Caco-2 (cell line): ENCODE measurements around the gene CYP11A1. TPM values are rescaled to one million over a fixed set of nuclear protein-coding genes. Genes with fewer than 3 reads are reported as not detected.

Experiments
- BruUV-seq: library from RNA; stranded (reverse); fragments of 400-500 nt; replicated peaks from 2 replicates; lab custom pipeline; 2021; lab: Mats Ljungman, UMichigan
- CTCF ChIA-PET: fragments of 300-600 bp; sonication (Branson Sonifier 250); formaldehyde crosslinking; loops from one replicate; lab custom pipeline; 2022; ENCODE audit warnings: antibody characterized with exemption; lab: Charles Lee
- POLR2A ChIA-PET: fragments of 300-600 bp; sonication (Branson Sonifier 250); formaldehyde crosslinking; loops from one replicate; lab custom pipeline; 2022; ENCODE audit warnings: antibody characterized with exemption; lab: Charles Lee
- DNase-seq, 2 experiments: peaks; one replicate each; pipeline versions ENCODE4 v3.0.0 to v3.0.0-alpha.2; 2020 to 2022
- H3K27me3 ChIP-seq: replicated peaks from 2 replicates; pipeline ENCODE4 v1.6.0; 2011; ENCODE audit warnings: low read length; ENCODE audit not compliant: control insufficient read depth, insufficient read depth
- H3K36me3 ChIP-seq: 2 replicates; pipeline ENCODE4 v1.5.1; 2011; ENCODE audit warnings: low read length; ENCODE audit not compliant: control insufficient read depth, insufficient read depth
- H3K4me1 ChIP-seq: fragments of 250-450 bp; sonication (Bioruptor Pico); 2 replicates; pipeline ENCODE4 v1.5.1; 2020; ENCODE audit warnings: mild to moderate bottlenecking
- H3K4me3 ChIP-seq: 2 replicates; pipeline ENCODE4 v1.5.1; 2011; ENCODE audit warnings: low read depth, mild to moderate bottlenecking, control low read depth, low read length
- H3K9me3 ChIP-seq: fragments of 250-450 bp; sonication (Bioruptor Pico); 2 replicates; pipeline ENCODE4 v1.5.1; 2020; ENCODE audit warnings: mild to moderate bottlenecking, moderate library complexity
- H3K27ac Mint-ChIP-seq: one replicate; pipeline ENCODE4 v1.8.0; 2022; ENCODE audit warnings: mixed read lengths; ENCODE audit not compliant: unreplicated experiment
- H3K27me3 Mint-ChIP-seq: one replicate; pipeline ENCODE4 v1.8.0; 2022; ENCODE audit warnings: mixed read lengths; ENCODE audit not compliant: insufficient read depth, unreplicated experiment
- H3K36me3 Mint-ChIP-seq: one replicate; pipeline ENCODE4 v1.8.0; 2022; ENCODE audit warnings: mild to moderate bottlenecking, mixed read lengths; ENCODE audit not compliant: insufficient read depth, unreplicated experiment
- H3K4me1 Mint-ChIP-seq: one replicate; pipeline ENCODE4 v1.8.0; 2022; ENCODE audit warnings: low read depth, mixed read lengths; ENCODE audit not compliant: unreplicated experiment
- H3K4me3 Mint-ChIP-seq: one replicate; pipeline ENCODE4 v1.8.0; 2022; ENCODE audit warnings: mild to moderate bottlenecking, moderate library complexity, mixed read lengths; ENCODE audit not compliant: unreplicated experiment
- H3K9me3 Mint-ChIP-seq: one replicate; pipeline ENCODE4 v1.8.0; 2022; ENCODE audit warnings: mixed read lengths; ENCODE audit not compliant: unreplicated experiment
- CTCF ChIP-seq, 2 experiments: fragments of 200-600 bp in 1 of 2; IDR thresholded peaks; 1 replicate in 1 of 2; 2 replicates in 1 of 2; pipeline versions ENCODE4 v1.5.1 to v1.8.0; 2011 to 2022; ENCODE audit warnings: antibody characterized with exemption in 1 of 2, control low read depth in 1 of 2, inconsistent platforms in 1 of 2, low read depth in 1 of 2, low read length in 1 of 2, mild to moderate bottlenecking in 1 of 2, moderate library complexity in 1 of 2; ENCODE audit not compliant: insufficient read depth in 1 of 2, severe bottlenecking in 1 of 2, unreplicated experiment in 1 of 2
- intact Hi-C: fragments of 100-400 bp; cut with micrococcal nuclease; formaldehyde crosslinking; loops from one replicate; pipeline ENCODE4 v1.10.0; 2022; ENCODE audit not compliant: unreplicated experiment
- total RNA-seq: library from RNA; stranded (reverse); gene quantifications from 2 replicates; pipeline ENCODE4 v1.2.3, GENCODE V29; 2022

The CYP11A1 gene
- total RNA-seq, 1 experiment from 2014 or later: not detected

- H3K4me1 Mint-ChIP-seq: peaks cover 9% of the 10 kb centered on the region
- peaks cover 20% of the 10 kb centered on the region for H3K36me3 Mint-ChIP-seq
- Histone ChIP-seq H3K4me1 (no peaks in the 10 kb centered on the region), H3K9me3 (no peaks in the 10 kb centered on the region), H3K36me3 (no peaks in the 10 kb centered on the region; the same call in 1 of the 2 replicates), H3K4me3 (no peak overlapping the region), H3K27me3 (no peaks in the 10 kb centered on the region)
- BruUV-seq: no TSS peak
- intact Hi-C loops: no loop called here
- H3K27ac Mint-ChIP-seq: peak overlapping the region; percentile 54
- CTCF ChIA-PET: no interaction called here
- no peaks in the 10 kb centered on the region for H3K9me3 Mint-ChIP-seq
- TF ChIP-seq CTCF (IDR thresholded peaks at IDR 0.05; ENCODE audit: insufficient read depth in 1 of 2, low read depth in 1 of 2, low read length in 1 of 2, severe bottlenecking in 1 of 2, unreplicated experiment in 1 of 2): no peak
- POLR2A ChIA-PET: no interaction called here
- DNase-seq: no peak
- H3K27me3 Mint-ChIP-seq: no peaks in the 10 kb centered on the region
- H3K4me3 Mint-ChIP-seq: no peak overlapping the region
These were observed 39.7 kb upstream of the CYP11A1 start for GRCh38 chr15:74406992-74407705.

GRCh38 chr15:74406517-74406916 is 39.1 kb upstream of the CYP11A1 start:
- POLR2A ChIA-PET: no interaction called here
- Mint-ChIP-seq H3K9me3 (no peaks in the 10 kb centered on the region), H3K4me3 (no peak overlapping the region), H3K36me3 (peaks cover 15% of the 10 kb centered on the region), H3K27ac (peak overlapping the region; percentile 54), H3K27me3 (no peaks in the 10 kb centered on the region), H3K4me1 (peaks cover 15% of the 10 kb centered on the region)
- intact Hi-C loops: no loop called here
- no peaks in the 10 kb centered on the region for H3K27me3 ChIP-seq
- no peak overlapping the region for H3K4me3 ChIP-seq
- no peak for TF ChIP-seq CTCF (IDR thresholded peaks at IDR 0.05; ENCODE audit: insufficient read depth in 1 of 2, low read depth in 1 of 2, low read length in 1 of 2, severe bottlenecking in 1 of 2, unreplicated experiment in 1 of 2)
- no peaks in the 10 kb centered on the region for H3K9me3 ChIP-seq
- CTCF ChIA-PET: no interaction called here
- no peak for DNase-seq
- no peaks in the 10 kb centered on the region; the same call in 1 of the 2 replicates for H3K36me3 ChIP-seq
- BruUV-seq: no TSS peak
- no peaks in the 10 kb centered on the region for H3K4me1 ChIP-seq

GRCh38 chr15:74405823-74406222 is 38.4 kb upstream of the CYP11A1 start:
- peak overlapping the region; percentile 54 for H3K27ac Mint-ChIP-seq
- DNase-seq: no peak
- no peak for TF ChIP-seq CTCF (IDR thresholded peaks at IDR 0.05; ENCODE audit: insufficient read depth in 1 of 2, low read depth in 1 of 2, low read length in 1 of 2, severe bottlenecking in 1 of 2, unreplicated experiment in 1 of 2)
- H3K9me3 Mint-ChIP-seq: no peaks in the 10 kb centered on the region
- no peaks in the 10 kb centered on the region; the same call in 1 of the 2 replicates for H3K36me3 ChIP-seq
- no peaks in the 10 kb centered on the region for H3K27me3 Mint-ChIP-seq
- intact Hi-C loops: no loop called here
- H3K27me3 ChIP-seq: no peaks in the 10 kb centered on the region
- H3K9me3 ChIP-seq: no peaks in the 10 kb centered on the region
- H3K36me3 Mint-ChIP-seq: peaks cover 8% of the 10 kb centered on the region
- peaks cover 21% of the 10 kb centered on the region for H3K4me1 Mint-ChIP-seq
- ChIA-PET CTCF (interaction anchor here (1.0 kb wide), 1 partner anchor 55 kb away, joined by 3 read pairs; the partner anchor contains the start of gene UBL7), POLR2A (no interaction called here)
- H3K4me1 ChIP-seq: no peaks in the 10 kb centered on the region
- H3K4me3 ChIP-seq: no peak overlapping the region
- no peak overlapping the region for H3K4me3 Mint-ChIP-seq
- no TSS peak for BruUV-seq
